Loucy (cell line): ENCODE results near the gene PPHLN1.
"Not testable (repeated sequence)": the region's sequence is repeated elsewhere in the genome, so short reads cannot be mapped to it uniquely, and the experiment has no call there.

ENCODE experiments used
- H2AFZ ChIP-seq: fragments of 200-600 bp; sonication (generic); 2 replicates; pipeline ENCODE4 v1.6.0; 2016; ENCODE audit warnings: antibody characterized with exemption, mild to moderate bottlenecking, low read length, moderate library complexity
- H3F3A ChIP-seq: fragments of 200-600 bp; 2 replicates; pipeline ENCODE4 v1.6.0; 2016; ENCODE audit warnings: antibody characterized with exemption, low read depth, mild to moderate bottlenecking
- H3K27me3 ChIP-seq: fragments of 200-600 bp; sonication (generic); 2 replicates; pipeline ENCODE4 v1.6.1; 2014; ENCODE audit warnings: low read length, mild to moderate bottlenecking; ENCODE audit not compliant: insufficient read depth, poor library complexity, severe bottlenecking
- H3K36me3 ChIP-seq: fragments of 200-600 bp; sonication (generic); 2 replicates; pipeline ENCODE4 v1.6.1; 2016; ENCODE audit warnings: low read length; ENCODE audit not compliant: insufficient read depth
- H3K4me1 ChIP-seq: fragments of 200-600 bp; sonication (generic); 2 replicates; pipeline ENCODE4 v1.5.1; 2014; ENCODE audit warnings: low read length, mild to moderate bottlenecking; ENCODE audit not compliant: insufficient read depth, poor library complexity, severe bottlenecking
- H3K4me2 ChIP-seq: fragments of 200-600 bp; sonication (generic); 2 replicates; pipeline ENCODE4 v1.6.0; 2014; ENCODE audit warnings: antibody characterized with exemption, low read length, low read depth, mild to moderate bottlenecking; ENCODE audit not compliant: poor library complexity, severe bottlenecking
- H3K4me3 ChIP-seq: fragments of 200-600 bp; sonication (generic); 2 replicates; pipeline ENCODE4 v1.5.1; 2014; ENCODE audit warnings: low read length, mild to moderate bottlenecking, mixed read lengths; ENCODE audit not compliant: poor library complexity, severe bottlenecking
- H3K79me2 ChIP-seq: fragments of 200-600 bp; sonication (generic); 2 replicates; pipeline ENCODE4 v1.6.1; 2014; ENCODE audit warnings: low read length; ENCODE audit not compliant: insufficient read depth
- H3K9ac ChIP-seq: fragments of 200-600 bp; sonication (generic); 2 replicates; pipeline ENCODE4 v1.6.0; 2014; ENCODE audit warnings: mild to moderate bottlenecking, low read depth, low read length, moderate library complexity; ENCODE audit not compliant: poor library complexity, severe bottlenecking
- H3K9me2 ChIP-seq: fragments of 200-600 bp; sonication (generic); replicated peaks from 2 replicates; pipeline ENCODE4 v1.6.1; 2016; ENCODE audit warnings: low read depth, low read length, mixed read lengths
- H3K9me3 ChIP-seq: fragments of 200-600 bp; sonication (generic); 2 replicates; pipeline ENCODE4 v1.6.1; 2014; ENCODE audit warnings: mild to moderate bottlenecking, antibody characterized with exemption, low read length, low read depth; ENCODE audit not compliant: insufficient read depth
- H4K20me1 ChIP-seq: fragments of 200-600 bp; sonication (generic); 2 replicates; pipeline ENCODE4 v1.6.0; 2014; ENCODE audit warnings: antibody characterized with exemption, low read length, mild to moderate bottlenecking; ENCODE audit not compliant: insufficient read depth, poor library complexity, severe bottlenecking
- CTCF ChIP-seq: fragments of 200-600 bp; sonication (generic); conservative IDR thresholded peaks from 2 replicates; pipeline ENCODE4 v1.5.1; 2014; ENCODE audit warnings: mild to moderate bottlenecking, antibody characterized with exemption, low read length
- EZH2phosphoT487 ChIP-seq: fragments of 200-600 bp; IDR thresholded peaks from 2 replicates; pipeline ENCODE4 v1.6.1; 2018; ENCODE audit warnings: antibody characterized with exemption, mild to moderate bottlenecking, moderate library complexity, borderline replicate concordance

The PPHLN1 gene

GRCh38 chr12:42326541-42327226 is 717 bp downstream of the PPHLN1 start:
- H3K9ac ChIP-seq = peak overlapping the region; percentile 88
- no peak for TF ChIP-seq CTCF
- no peak for TF ChIP-seq EZH2phosphoT487
- H3K36me3 ChIP-seq = no peaks in the 10 kb centered on the region
- H4K20me1 ChIP-seq = peaks cover 44% of the 10 kb centered on the region
- H3K9me2 ChIP-seq = no peaks in the 10 kb centered on the region
- H3K4me1 ChIP-seq = peaks cover 42% of the 10 kb centered on the region
- peak overlapping the region; percentile 95 for H3K4me3 ChIP-seq
- peak overlapping the region; percentile 92 for H2AFZ ChIP-seq
- peaks cover 69% of the 10 kb centered on the region for H3K79me2 ChIP-seq
- no peaks in the 10 kb centered on the region for H3K9me3 ChIP-seq
- H3K27me3 ChIP-seq = no peaks in the 10 kb centered on the region
- H3F3A ChIP-seq = no peaks in the 10 kb centered on the region
- H3K4me2 ChIP-seq = peak overlapping the region; percentile 91

GRCh38 chr12:42327227-42327590 is 1.2 kb downstream of the PPHLN1 start:
- H3K9me3 ChIP-seq = no peaks in the 10 kb centered on the region
- H3K9me2 ChIP-seq = no peaks in the 10 kb centered on the region
- H3K27me3 ChIP-seq = no peaks in the 10 kb centered on the region
- no peak overlapping the region for H2AFZ ChIP-seq
- H3K9ac ChIP-seq = peak overlapping the region; percentile 88
- peaks cover 47% of the 10 kb centered on the region for H3K4me1 ChIP-seq
- H3K79me2 ChIP-seq = peaks cover 74% of the 10 kb centered on the region
- TF ChIP-seq CTCF = no peak
- TF ChIP-seq EZH2phosphoT487 = no peak
- peak overlapping the region; percentile 91 for H3K4me2 ChIP-seq
- peaks cover 49% of the 10 kb centered on the region for H4K20me1 ChIP-seq
- H3F3A ChIP-seq = no peaks in the 10 kb centered on the region
- H3K4me3 ChIP-seq = peak overlapping the region; percentile 95
- no peaks in the 10 kb centered on the region for H3K36me3 ChIP-seq

GRCh38 chr12:42330097-42330496 is 4.1 kb downstream of the PPHLN1 start:
- peak overlapping the region; percentile 91 for H3K4me2 ChIP-seq
- H3K27me3 ChIP-seq, H3F3A ChIP-seq, H3K36me3 ChIP-seq, H3K9ac ChIP-seq, H2AFZ ChIP-seq, H3K9me2 ChIP-seq, H3K9me3 ChIP-seq: not testable (repeated sequence)
- peak overlapping the region; percentile 15 for H3K4me3 ChIP-seq
- peaks cover 57% of the 10 kb centered on the region for H3K4me1 ChIP-seq
- peaks cover 76% of the 10 kb centered on the region for H4K20me1 ChIP-seq
- H3K79me2 ChIP-seq = peaks cover 93% of the 10 kb centered on the region
